Fibroblast of villous mesenchyme (primary cell): ENCODE results near the gene TPSAB1. TPM values are rescaled to one million over a fixed set of nuclear protein-coding genes. Genes with fewer than 3 reads are reported as not detected.

Source experiments
- DNase-seq: peaks from one replicate; pipeline ENCODE4 v3.0.0-alpha.2; 2010; ENCODE audit warnings: low read depth
- H3K4me3 ChIP-seq: 2 replicates; pipeline ENCODE4 v1.5.1; 2011; ENCODE audit warnings: low read depth, mild to moderate bottlenecking, low read length
- CTCF ChIP-seq: IDR thresholded peaks from 2 replicates; pipeline ENCODE4 v1.5.1; 2012; ENCODE audit warnings: low read depth, mild to moderate bottlenecking, low read length; ENCODE audit not compliant: insufficient read depth
- total RNA-seq: library from RNA; depleted of rRNA; stranded (reverse); fragments of >200 nt; gene quantifications from 2 replicates; pipeline ENCODE4 v1.2.3, GENCODE V29; 2012

The TPSAB1 gene
- total RNA-seq, 1 donor: not detected

GRCh38 chr16:1257561-1258224 lies 17.2 kb downstream of the TPSAB1 start:
- DNase-seq: no peak
- no peak overlapping the region for H3K4me3 ChIP-seq
- no peak for TF ChIP-seq CTCF

- no peak for DNase-seq
- TF ChIP-seq CTCF: no peak
- no peak overlapping the region for H3K4me3 ChIP-seq
These were observed 17.7 kb downstream of the TPSAB1 start for GRCh38 chr16:1258225-1258600.

- no peak for DNase-seq
- TF ChIP-seq CTCF: no peak
- H3K4me3 ChIP-seq: no peak overlapping the region
These were observed 18.6 kb downstream of the TPSAB1 start for GRCh38 chr16:1258906-1259759.

- DNase-seq: no peak
- no peak for TF ChIP-seq CTCF
- no peak overlapping the region for H3K4me3 ChIP-seq
These were observed 19.2 kb downstream of the TPSAB1 start for GRCh38 chr16:1259760-1260068.

DNA sequence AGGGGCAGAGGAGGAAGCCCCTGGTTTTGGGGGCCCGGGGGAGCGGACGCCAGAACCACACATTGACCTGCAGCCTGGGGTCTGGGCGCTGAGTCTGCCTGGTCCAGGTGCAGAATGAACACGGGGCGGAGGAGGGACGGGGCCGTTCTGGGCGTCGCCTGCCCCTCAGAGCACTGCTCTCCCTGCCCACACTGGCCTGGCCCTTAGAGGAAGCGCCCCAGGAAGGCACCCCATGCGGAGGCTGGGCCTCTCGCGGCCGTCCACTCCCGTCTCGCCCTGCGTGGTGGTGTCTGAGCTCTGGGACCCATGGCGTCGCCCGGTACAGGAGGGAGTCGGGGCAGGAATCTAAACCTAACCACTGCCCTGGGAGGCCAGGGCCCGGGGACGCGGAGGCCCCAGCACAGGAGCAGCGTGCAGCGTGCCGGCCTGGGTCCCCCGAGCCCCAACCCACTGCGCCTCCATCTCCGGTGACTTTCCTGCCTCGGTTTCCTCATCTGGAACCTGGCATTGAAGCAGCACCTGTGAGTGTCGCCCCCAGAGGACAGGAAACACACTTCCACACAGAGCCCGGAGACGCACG lies 19.7 kb downstream of the TPSAB1 start:
- DNase-seq: no peak
- no peak overlapping the region for H3K4me3 ChIP-seq
- no peak for TF ChIP-seq CTCF

- no peak overlapping the region for H3K4me3 ChIP-seq
- TF ChIP-seq CTCF: no peak
- no peak for DNase-seq
These were observed 20.8 kb downstream of the TPSAB1 start for GRCh38 chr16:1261131-1261892.
